ENCODE measurements around the gene OR4D2. TPM values are rescaled to one million over a fixed set of nuclear protein-coding genes. Genes with fewer than 3 reads are reported as not detected.

Gene OR4D2
- total and polyA plus RNA-seq, 2 of the 4 experiments (the other 2 are of a cell fraction), result not detected

DNA sequence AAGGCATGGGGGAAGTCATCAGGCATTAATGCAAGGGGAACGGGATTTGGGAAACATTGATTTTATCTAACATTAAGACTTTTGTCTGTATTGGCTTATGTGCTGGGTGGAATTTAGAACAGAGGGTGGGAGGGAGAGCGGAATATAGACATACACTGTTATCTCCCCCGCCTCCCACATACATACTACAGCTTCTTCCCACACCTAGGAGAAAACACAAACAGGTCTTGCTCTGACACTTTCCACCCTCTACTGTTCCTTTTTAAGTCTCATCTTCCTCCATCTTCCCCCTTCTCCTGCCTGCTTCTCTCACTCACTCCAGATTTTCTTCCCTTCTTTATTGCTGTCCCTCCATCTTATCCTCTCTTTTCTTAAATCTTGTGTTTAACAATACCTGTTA, 18.2 kb upstream of the OR4D2 start:
- no peak overlapping the region for H2AK5ac ChIP-seq (ENCODE audit: low read depth, low read length)
- no peaks in the 10 kb centered on the region for H3K9me1 ChIP-seq (ENCODE audit: insufficient read depth, low read length)
- dilution Hi-C loops (cut with HindIII; ENCODE audit: low sequenced_read_pairs, unreplicated experiment), result no loop called here
- H3K4me2 ChIP-seq (ENCODE audit: low read depth, low read length), result no peak overlapping the region
- peaks cover 5% of the 10 kb centered on the region for H3K27me3 ChIP-seq (ENCODE audit: control insufficient read depth, insufficient read depth, low read length)
- no peak overlapping the region for H3K14ac ChIP-seq (replicated peaks; ENCODE audit: low read depth, low read length)
- no peaks in the 10 kb centered on the region for H3K79me1 ChIP-seq (ENCODE audit: low read depth in 1 of 2, low read length in 2 of 2)
- ChIA-PET POLR2A (ENCODE audit: unreplicated experiment) (no interaction called here), CTCF (no interaction called here)
- H2BK20ac ChIP-seq (ENCODE audit: low read depth, low read length), result no peak overlapping the region
- H2BK15ac ChIP-seq (ENCODE audit: low read depth, low read length), result no peak overlapping the region
- H3K4ac ChIP-seq (ENCODE audit: low read depth, low read length), result no peak overlapping the region
- no peak overlapping the region for H4K8ac ChIP-seq (ENCODE audit: low read depth in 2 of 2, low read length in 2 of 2)
- no peak overlapping the region for H2BK5ac ChIP-seq (ENCODE audit: low read depth, low read length, poor library complexity, severe bottlenecking)
- no peaks in the 10 kb centered on the region for H3K4me1 ChIP-seq (ENCODE audit: control insufficient read depth, insufficient read depth, low read length)
- H3K9ac ChIP-seq (ENCODE audit: low read depth, low read length), result no peak overlapping the region
- H3K23ac ChIP-seq (ENCODE audit: low read depth, low read length), result no peak overlapping the region
- no peak for ATAC-seq (ENCODE audit: low read depth)
- H3K27ac ChIP-seq (ENCODE audit: insufficient read depth, low read length), result no peak overlapping the region
- in situ Hi-C loops (cut with MboI; ENCODE audit: low sequenced_read_pairs), result no loop called here
- no peak overlapping the region for H3K4me3 ChIP-seq (ENCODE audit: insufficient read depth, low read depth, low read length)
- no peaks in the 10 kb centered on the region for H3K9me3 ChIP-seq (ENCODE audit: control insufficient read depth, insufficient read depth, low read length)
- no peaks in the 10 kb centered on the region for H4K20me1 ChIP-seq (ENCODE audit: insufficient read depth, low read length)
- H3K36me3 ChIP-seq (ENCODE audit: control insufficient read depth, insufficient read depth, low read length), result no peaks in the 10 kb centered on the region
- intact Hi-C loops (cut with micrococcal nuclease), result no loop called here
- H2AFZ ChIP-seq (replicated peaks; ENCODE audit: low read length, poor library complexity), result no peak overlapping the region
- no peak overlapping the region for H4K91ac ChIP-seq (ENCODE audit: insufficient read depth, low read depth, low read length)
- DNase-seq, result no peak
- H2BK120ac ChIP-seq (ENCODE audit: low read depth, low read length), result no peak overlapping the region
- no TSS peak for BruUV-seq (replicated peaks)
- H2AK9ac ChIP-seq (replicated peaks; ENCODE audit: low read depth, low read length, poor library complexity), result no peak overlapping the region
- no peak overlapping the region for H3K18ac ChIP-seq (ENCODE audit: low read depth, low read length)
- TF ChIP-seq RAD21 (IDR thresholded peaks at IDR 0.05; ENCODE audit: low read length) (no peak), CHD1 (IDR thresholded peaks at IDR 0.05; ENCODE audit: low read depth, low read length) (no peak)
- WGBS, 2 experiments (ENCODE audit: extremely low coverage in 2 of 2, insufficient read length in 1 of 2), result 43% methylated on average over 1 of the region's 3 CpGs; no CpG with 5 or more reads in 1 of the 2 experiments
- H3K56ac ChIP-seq (ENCODE audit: extremely low read depth, insufficient read depth, low read length), result no peak overlapping the region
- H4K5ac ChIP-seq (ENCODE audit: low read depth, low read length), result no peak overlapping the region

All from IMR-90 (cell line).